Measurements from ENCODE around the gene MRPL10. TPM values are rescaled to one million over a fixed set of nuclear protein-coding genes. Genes with fewer than 3 reads are reported as not detected.

Gene MRPL10
- total RNA-seq, 2 donors from 2014 or later, result 56.3 to 65.3 TPM

DNA sequence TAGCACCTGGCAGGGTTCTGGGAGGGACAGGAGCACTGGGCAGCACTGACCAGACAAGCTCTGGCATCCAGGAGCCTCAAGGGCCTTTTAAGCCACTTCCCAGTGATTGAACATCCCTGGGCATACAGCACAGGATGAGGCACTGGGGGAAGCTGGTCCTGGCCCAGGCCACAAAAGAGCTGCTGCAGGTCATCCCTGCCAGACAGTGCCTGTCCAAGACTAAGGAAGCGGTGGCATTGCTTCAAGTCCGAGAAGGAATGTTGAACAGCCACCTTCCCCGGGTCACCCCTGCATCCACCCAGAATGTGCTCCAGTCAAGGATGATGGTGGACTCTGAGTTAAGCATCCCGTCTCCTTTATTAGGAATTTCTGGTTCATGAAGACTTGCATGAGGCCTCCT is 8.6 kb downstream of the MRPL10 start:
- TF ChIP-seq, protein P1, sequence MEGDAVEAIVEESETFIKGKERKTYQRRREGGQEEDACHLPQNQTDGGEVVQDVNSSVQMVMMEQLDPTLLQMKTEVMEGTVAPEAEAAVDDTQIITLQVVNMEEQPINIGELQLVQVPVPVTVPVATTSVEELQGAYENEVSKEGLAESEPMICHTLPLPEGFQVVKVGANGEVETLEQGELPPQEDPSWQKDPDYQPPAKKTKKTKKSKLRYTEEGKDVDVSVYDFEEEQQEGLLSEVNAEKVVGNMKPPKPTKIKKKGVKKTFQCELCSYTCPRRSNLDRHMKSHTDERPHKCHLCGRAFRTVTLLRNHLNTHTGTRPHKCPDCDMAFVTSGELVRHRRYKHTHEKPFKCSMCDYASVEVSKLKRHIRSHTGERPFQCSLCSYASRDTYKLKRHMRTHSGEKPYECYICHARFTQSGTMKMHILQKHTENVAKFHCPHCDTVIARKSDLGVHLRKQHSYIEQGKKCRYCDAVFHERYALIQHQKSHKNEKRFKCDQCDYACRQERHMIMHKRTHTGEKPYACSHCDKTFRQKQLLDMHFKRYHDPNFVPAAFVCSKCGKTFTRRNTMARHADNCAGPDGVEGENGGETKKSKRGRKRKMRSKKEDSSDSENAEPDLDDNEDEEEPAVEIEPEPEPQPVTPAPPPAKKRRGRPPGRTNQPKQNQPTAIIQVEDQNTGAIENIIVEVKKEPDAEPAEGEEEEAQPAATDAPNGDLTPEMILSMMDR (conservative IDR thresholded peaks at IDR 0.05), result no peak
- H3K36me3 Mint-ChIP-seq (ENCODE audit: low read depth), result peaks cover 35% of the 10 kb centered on the region
- DNase-seq, result no peak
- H3K27me3 Mint-ChIP-seq (ENCODE audit: insufficient read depth), result no peaks in the 10 kb centered on the region
- H3K4me1 Mint-ChIP-seq, result peaks cover 10% of the 10 kb centered on the region
- Histone ChIP-seq H3K9ac (ENCODE audit: extremely low read depth, low read length, poor library complexity, severe bottlenecking) (no peak overlapping the region), H3K27ac (ENCODE audit: low read depth, low read length) (no peak overlapping the region), H3K4me1 (ENCODE audit: control insufficient read depth, insufficient read depth, low read length) (no peaks in the 10 kb centered on the region), H3K36me3 (ENCODE audit: control insufficient read depth, insufficient read depth, low read length) (peaks cover 39% of the 10 kb centered on the region), H3K27me3 (ENCODE audit: control insufficient read depth, insufficient read depth, low read length, poor library complexity, severe bottlenecking) (no peaks in the 10 kb centered on the region), H3K4me3 (ENCODE audit: low read length) (no peak overlapping the region), H3K9me3 (ENCODE audit: control insufficient read depth, low read length) (no peaks in the 10 kb centered on the region)
- H3K27ac Mint-ChIP-seq, result no peak overlapping the region
- H3K4me3 Mint-ChIP-seq, result no peak overlapping the region
- WGBS, 2 experiments (ENCODE audit: insufficient coverage in 1 of 2, insufficient read length in 1 of 2), result 87 to 93% methylated on average over 4 of the region's 4 CpGs
- no peaks in the 10 kb centered on the region for H3K9me3 Mint-ChIP-seq

- H3K4me1 Mint-ChIP-seq, result peaks cover 10% of the 10 kb centered on the region
- TF ChIP-seq, protein P1 (conservative IDR thresholded peaks at IDR 0.05), result peak; percentile 23
- Histone ChIP-seq H3K4me1 (ENCODE audit: control insufficient read depth, insufficient read depth, low read length) (no peaks in the 10 kb centered on the region), H3K27me3 (ENCODE audit: control insufficient read depth, insufficient read depth, low read length, poor library complexity, severe bottlenecking) (no peaks in the 10 kb centered on the region), H3K27ac (ENCODE audit: low read depth, low read length) (peak within 1 kb of the TSS; percentile 24), H3K36me3 (ENCODE audit: control insufficient read depth, insufficient read depth, low read length) (peaks cover 34% of the 10 kb centered on the region), H3K4me3 (ENCODE audit: low read length) (peak within 1 kb of the TSS; percentile 91), H3K9me3 (ENCODE audit: control insufficient read depth, low read length) (no peaks in the 10 kb centered on the region), H3K9ac (ENCODE audit: extremely low read depth, low read length, poor library complexity, severe bottlenecking) (peak within 1 kb of the TSS; percentile 53)
- WGBS, 2 experiments (ENCODE audit: insufficient coverage in 1 of 2, insufficient read length in 1 of 2), result 13 to 53% methylated on average over 2 to 20 of the region's 21 CpGs
- DNase-seq, result peak; percentile 92
- H3K27ac Mint-ChIP-seq, result peak within 1 kb of the TSS; percentile 66
- no peaks in the 10 kb centered on the region for H3K27me3 Mint-ChIP-seq (ENCODE audit: insufficient read depth)
- H3K36me3 Mint-ChIP-seq (ENCODE audit: low read depth), result peaks cover 32% of the 10 kb centered on the region
- peak within 1 kb of the TSS; percentile 87 for H3K4me3 Mint-ChIP-seq
- no peaks in the 10 kb centered on the region for H3K9me3 Mint-ChIP-seq
Measured at GRCh38 chr17:47821424-47822391, 9.6 kb downstream of the MRPL10 start, which contains the start of gene OSBPL7. TSS of gene OSBPL7 (minus strand) at chr17:47821794. CDS start at chr17:47820278, 1,516 bp downstream.

DNA sequence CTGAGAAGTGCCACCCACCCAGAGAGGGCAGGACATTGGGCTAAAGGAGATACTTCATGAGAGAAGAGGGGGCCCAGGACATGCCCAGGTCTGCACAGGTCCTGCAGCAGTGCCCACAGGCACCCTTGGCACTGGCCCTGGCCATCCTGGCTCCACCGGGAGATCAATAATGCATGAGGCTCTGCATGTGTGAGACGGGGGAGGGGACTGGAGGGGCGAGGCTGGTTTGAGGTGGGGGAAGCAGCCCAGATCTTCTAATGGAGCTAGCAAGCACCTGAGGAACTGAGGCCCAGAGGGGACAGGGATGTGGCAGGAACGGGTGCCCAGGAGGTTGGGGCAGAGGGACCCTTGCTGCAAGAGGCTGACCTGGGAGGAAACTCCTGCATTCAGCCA is 10.3 kb downstream of the MRPL10 start:
- Mint-ChIP-seq H3K36me3 (ENCODE audit: low read depth) (peaks cover 28% of the 10 kb centered on the region), H3K4me3 (peak overlapping the region; percentile 87), H3K4me1 (peaks cover 10% of the 10 kb centered on the region), H3K27me3 (ENCODE audit: insufficient read depth) (no peaks in the 10 kb centered on the region), H3K27ac (peak overlapping the region; percentile 66), H3K9me3 (no peaks in the 10 kb centered on the region)
- Histone ChIP-seq H3K4me3 (ENCODE audit: low read length) (peak overlapping the region; percentile 91), H3K27me3 (ENCODE audit: control insufficient read depth, insufficient read depth, low read length, poor library complexity, severe bottlenecking) (no peaks in the 10 kb centered on the region), H3K9ac (ENCODE audit: extremely low read depth, low read length, poor library complexity, severe bottlenecking) (peak overlapping the region; percentile 53), H3K36me3 (ENCODE audit: control insufficient read depth, insufficient read depth, low read length) (peaks cover 28% of the 10 kb centered on the region), H3K9me3 (ENCODE audit: control insufficient read depth, low read length) (no peaks in the 10 kb centered on the region), H3K27ac (ENCODE audit: low read depth, low read length) (no peak overlapping the region), H3K4me1 (ENCODE audit: control insufficient read depth, insufficient read depth, low read length) (no peaks in the 10 kb centered on the region)
- 8 to 25% methylated on average over 1 to 4 of the region's 4 CpGs for WGBS, 2 experiments (ENCODE audit: insufficient coverage in 1 of 2, insufficient read length in 1 of 2)
- DNase-seq, result peak; percentile 71
- TF ChIP-seq, protein P1 (conservative IDR thresholded peaks at IDR 0.05), result no peak
